Measurements from ENCODE around the gene NRXN2.

GRCh38 chr11:64658265-64658664, 64.7 kb downstream of the NRXN2 start:
- TF ChIP-seq SMC3 (IDR thresholded peaks at IDR 0.05; ENCODE audit: low read length) (no peak), JARID2 (CRISPR knock-in tag; IDR thresholded peaks at IDR 0.05; ENCODE audit: insufficient replicate concordance) (no peak), SP1 (IDR thresholded peaks at IDR 0.05) (no peak), SP1 (CRISPR knock-in tag; IDR thresholded peaks at IDR 0.05) (no peak), KDM6A (CRISPR knock-in tag; IDR thresholded peaks at IDR 0.05; ENCODE audit: low read depth) (no peak), ZNF501 (CRISPR knock-in tag; IDR thresholded peaks at IDR 0.05) (no peak), IRF2 (CRISPR knock-in tag; IDR thresholded peaks at IDR 0.05) (no peak), TBP (CRISPR knock-in tag; IDR thresholded peaks at IDR 0.05) (no peak)
